Mucosa of gallbladder (tissue), 1 donor: Measurements from ENCODE around the gene MROH2A. TPM values are rescaled to one million over a fixed set of nuclear protein-coding genes. Genes with fewer than 3 reads are reported as not detected.
"Not testable (repeated sequence)": the region's sequence is repeated elsewhere in the genome, so short reads cannot be mapped to it uniquely, and the experiment has no call there.

Experiments
- DNase-seq: peaks from one replicate; pipeline ENCODE4 v3.0.0-alpha.2; 2020; ENCODE audit warnings: low spot score
- total RNA-seq: library from RNA; stranded (reverse); gene quantifications from one replicate; pipeline ENCODE4 v1.2.1, GENCODE V29; 2021
- donor health status: DM: no; HTN: no; CAD: no.

MROH2A gene, protein sequence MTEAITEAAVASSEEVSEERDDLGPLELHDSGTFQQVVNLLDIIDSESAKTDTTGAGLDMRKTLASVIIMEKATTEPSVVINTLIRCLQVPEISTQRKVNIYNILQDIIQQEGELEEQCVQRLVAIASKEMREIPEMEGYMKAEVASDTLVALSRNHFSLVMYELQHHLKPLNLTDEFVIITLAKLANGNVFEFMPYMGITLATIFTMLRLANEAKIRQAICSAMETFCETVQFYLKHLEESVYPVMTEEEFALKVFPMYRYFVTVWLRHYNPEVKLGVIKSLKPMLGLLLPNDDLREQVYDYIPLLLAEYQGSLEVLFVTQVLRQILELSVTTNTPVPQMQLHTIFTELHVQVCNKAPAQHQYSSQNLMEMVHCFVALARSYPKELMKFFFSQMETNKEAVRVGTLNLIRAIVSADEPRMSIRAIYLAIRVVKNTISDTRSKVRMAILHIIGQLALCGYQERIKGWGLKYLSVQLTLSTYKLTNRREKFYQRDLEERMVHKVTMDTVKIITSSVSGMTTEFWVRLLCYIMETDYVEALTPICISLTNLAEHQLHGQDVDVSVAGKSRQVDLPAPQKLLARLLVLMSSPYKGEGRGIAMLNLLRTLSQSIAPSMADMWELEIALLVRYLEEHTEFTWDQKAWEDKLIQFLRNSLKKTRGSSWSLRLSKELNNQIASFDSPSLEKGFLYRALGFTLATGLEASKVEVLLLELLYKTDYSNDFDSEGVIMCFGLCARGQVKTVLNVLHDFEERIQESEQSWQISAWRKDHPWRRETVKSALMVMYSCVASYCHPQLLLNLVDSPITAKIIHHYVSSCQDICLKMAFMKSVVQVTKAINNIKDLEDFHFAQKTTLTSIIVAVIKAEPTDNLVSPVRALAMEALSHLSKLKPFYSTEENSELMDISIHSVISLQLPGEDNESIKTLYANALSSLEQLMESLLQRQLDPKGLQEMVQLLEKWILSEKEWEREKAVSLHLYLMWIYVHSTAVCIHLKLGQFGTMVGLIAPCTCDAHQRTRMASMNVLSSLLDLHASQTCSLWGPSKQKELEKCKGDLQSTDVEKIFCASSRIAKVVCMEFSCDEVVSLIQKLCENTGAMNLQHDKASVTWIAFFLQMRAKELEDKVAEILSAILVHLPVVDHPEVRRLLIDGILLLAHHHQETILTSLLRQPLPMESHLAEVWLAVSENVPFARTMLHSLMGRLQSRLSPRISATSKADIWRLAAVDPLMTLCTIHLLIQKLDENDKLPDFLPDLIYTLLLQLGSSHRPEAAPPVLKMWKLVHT (N-terminal part only)
- 1.2 TPM for total RNA-seq

DNA sequence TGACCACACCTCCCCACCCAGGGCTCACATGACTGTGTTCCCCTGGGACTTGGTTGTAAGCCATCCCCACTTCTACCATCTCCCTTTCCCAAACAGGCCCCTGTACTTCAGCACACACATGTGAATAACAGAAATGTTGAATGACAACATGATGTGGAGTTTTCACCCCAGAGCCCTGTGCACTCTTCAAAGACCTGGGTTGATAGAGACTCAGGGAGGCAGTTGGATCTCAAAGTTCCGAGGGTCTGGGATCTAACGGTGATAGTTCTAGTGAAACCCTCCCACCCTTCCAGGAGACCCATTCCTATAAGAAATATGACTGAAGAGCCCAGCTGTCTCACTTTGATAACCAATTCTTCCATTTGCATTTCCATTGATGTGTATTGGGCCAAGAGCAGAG lies at the start of gene MROH2A:
TSS of gene MROH2A (plus strand) at position 301 of the 400 bp plus-strand sequence. CDS start 1,029 bp downstream, outside the sequence.
- DNase-seq: no peak

DNA sequence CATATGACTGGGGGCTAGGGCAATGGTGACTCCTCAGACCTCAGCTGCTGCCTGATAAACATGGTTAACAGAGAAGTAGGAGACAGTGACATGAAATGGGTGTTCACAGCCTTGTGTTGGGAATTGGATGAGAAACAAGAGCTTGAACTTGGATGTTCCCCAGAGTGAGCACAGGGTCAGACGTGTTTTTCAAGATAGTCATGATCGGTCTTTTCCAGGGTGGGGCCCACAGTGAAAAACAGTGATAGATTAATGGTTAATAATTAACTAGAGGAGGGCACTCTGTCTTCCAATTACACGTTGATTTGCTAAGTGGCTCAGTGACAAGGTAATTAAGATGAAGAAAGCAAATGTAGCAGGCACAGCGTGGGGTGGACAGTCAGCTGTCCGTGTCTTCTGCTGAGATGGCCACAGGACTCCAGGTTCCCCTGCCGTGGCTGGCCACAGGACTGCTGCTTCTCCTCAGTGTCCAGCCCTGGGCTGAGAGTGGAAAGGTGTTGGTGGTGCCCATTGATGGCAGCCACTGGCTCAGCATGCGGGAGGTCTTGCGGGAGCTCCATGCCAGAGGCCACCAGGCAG lies 49.3 kb upstream of the MROH2A start, which contains the start of gene UGT1A3:
TSS of gene UGT1A3 (plus strand) at position 320 of the 579 bp plus-strand sequence. CDS start at position 405, 85 bp downstream.
- no peak for DNase-seq

DNA sequence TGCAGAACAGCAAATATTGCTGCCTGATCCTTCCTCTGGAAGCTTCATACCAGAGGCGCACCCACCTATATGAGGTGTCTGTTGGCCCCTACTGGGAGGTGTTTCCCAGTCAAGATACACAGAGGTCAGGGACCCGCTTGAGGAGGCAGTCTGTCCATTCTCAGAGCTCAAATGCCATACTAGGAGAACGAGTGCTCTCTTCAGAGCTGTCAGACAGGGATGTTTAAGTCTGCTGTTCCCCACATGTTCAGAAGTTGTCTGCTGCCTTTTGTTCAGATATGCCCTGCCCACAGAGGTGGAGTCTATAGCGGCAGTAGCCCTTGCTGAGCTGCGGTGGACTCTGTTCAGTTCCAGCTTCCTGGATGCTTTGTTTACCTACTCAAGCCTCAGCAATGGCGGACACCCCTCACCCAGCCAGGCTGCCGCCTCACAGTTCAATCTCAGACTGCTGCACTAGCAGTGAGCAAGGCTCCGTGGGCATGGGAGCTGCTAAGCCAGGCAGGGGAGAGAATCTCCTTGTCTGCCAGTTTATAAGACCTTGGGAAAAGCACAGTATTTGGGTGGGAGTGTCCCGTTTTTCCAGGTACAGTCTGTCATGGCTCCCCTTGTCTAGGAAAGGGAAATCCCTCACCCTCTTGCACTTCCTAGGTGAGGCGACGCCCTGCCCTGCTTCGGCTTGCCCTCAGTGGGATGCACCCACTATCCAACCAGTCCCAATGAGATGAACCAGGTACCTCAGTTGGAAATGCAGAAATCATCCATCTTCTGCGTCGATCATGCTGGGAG lies 41.1 kb upstream of the MROH2A start:
- DNase-seq: peak; percentile 44

DNA sequence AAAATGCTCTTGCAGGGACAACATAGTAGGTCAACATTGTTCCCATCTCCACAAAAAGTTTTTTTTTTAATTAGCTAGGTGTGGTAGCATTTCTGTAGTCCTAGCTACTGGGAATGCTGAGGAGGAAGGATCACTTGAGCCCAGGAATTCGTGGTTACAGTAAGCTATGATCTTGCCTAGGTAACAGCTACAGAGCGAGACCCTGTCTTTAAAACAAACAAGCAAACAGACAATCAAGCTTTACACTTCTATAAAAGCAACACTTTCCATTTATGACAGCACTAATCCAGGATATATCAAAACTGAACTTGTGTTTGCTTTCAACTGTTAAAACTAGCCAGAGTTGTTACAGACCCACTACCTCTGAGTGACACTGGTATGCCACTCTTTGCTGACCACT lies 37.3 kb upstream of the MROH2A start:
- no peak for DNase-seq

DNA sequence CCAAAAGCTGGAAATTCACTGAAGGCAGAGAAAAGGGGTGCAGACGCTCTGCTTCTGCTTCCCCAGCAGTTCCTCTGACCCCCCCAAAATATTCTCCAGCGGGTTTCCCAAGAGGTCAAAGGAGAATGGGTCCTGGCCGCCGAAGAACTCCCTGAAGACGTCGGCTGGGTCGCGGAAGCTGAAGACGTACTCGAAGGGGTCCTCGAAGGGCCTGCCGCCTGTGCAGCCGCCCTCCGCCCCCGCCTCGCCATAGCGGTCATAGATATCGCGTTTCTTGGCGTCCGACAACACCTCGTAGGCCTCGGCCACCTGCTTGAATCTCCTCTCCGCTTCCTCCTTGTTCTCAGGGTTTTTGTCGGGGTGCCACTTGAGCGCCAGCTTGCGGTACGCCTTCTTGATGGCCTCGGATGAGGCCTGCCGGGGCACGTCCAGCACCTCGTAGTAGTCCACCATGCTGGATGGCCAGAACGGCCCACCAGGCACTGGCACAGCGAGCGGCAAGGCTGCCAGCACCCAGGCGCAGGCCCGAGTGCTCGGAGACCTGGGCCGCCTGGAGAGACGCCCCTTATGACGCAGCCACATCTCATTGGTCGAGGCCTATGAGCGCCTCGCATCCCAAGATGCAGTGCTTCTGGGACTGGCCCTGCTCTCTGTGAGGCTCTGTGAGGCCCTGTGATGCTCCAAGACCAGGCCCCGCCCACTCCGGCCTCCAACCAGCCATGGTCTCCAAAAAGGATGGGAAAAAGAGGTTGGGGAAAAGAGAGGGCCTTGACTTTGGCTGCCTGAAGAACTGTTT lies 34.5 kb upstream of the MROH2A start:
- DNase-seq: no peak

DNA sequence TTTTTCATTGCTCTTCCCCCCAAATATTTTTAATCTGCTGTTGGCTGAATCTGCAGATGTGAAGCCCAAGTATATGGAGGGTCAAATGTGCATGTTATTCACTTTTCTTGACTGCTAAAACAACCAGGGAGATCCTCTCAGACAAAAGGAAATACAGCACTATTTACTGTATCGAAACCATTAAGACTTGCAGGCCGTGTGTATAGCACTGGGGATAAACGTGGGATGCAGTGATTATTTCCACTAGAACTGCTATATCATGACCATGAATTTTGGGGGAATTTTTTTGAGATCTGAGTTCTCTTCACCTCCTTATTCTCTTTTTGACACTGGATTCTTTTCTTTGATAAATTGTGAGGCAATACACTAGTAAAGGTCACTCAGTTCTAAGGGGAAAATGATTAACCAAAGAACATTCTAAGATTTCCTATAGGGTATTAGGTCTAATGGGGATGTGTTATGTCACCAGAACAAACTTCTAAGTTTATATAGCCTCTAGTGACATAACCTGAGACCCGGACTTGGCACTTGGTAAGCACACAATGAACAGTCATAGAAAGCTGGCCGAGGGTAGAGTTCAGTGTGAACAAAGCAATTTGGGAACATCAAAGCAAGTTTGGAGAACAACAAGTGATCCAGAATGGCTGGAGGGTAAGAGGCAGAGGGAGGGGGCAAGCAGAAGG lies 32.9 kb upstream of the MROH2A start:
- DNase-seq: no peak

DNA sequence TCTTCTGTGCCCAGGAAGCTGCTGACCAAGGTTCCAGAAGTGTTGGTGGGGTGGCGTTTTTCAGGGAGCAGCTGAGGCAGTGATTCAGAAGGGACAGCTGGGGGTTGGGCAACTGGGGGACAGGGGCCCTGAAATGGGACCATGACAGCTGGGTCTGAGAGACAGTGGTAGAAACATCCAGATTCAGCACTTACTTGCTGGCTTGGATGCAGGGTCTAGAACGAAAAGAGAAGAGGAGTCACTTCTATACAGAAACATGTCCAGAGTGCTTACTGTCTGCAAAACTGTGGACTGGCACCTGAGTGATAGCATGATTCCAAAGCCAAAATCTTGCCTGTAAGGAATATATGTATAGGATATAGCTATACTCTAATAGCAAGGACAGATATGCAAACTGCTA lies 32.3 kb upstream of the MROH2A start:
- DNase-seq: not testable (repeated sequence)

DNA sequence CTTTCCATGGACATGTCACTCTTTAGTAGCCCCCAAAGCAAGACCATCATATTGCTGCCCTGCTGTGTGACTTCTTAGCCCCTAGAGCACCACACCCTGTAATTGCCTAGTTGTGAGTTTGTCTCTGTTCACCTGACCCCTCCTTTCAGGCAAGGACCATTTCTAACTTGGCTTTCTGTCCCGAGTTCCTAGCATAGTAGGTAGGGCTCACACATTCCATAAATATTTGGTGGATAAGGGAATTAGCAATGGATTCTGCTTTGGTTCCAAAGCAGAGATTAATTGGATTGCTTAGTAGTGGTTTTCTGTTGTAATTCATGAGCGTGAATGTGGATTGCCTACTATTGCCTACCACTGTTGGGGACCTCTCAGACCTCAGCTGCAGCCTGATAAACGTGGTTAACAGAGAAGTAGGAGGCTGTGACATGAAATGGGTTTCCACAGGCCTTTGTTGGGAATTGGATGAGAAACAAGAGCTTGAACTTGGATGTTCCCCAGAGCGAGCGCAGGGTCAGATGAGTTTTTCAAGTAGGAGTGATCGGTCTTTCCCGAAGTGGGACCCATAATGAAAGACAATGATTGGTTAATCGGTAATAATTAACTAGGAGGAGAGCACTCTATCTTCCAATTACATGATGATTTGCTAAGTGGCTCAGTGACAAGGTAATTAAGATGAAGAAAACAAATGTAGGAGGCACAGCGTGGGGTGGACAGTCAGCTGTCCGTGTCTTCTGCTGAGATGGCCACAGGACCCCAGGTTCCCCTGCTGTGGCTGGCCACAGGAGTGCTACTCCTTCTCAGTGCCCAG lies 31.5 kb upstream of the MROH2A start:
- DNase-seq: no peak

DNA sequence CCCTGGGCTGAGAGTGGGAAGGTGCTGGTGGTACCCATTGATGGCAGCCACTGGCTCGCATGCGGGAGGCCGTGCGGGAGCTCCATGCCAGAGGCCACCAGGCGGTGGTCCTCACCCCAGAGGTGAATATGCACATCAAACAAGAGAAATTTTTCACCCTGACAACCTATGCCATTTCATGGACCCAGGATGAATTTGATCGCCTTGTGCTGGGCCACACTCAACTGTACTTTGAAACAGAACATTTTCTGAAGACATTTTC lies 30.9 kb upstream of the MROH2A start:
- no peak for DNase-seq

DNA sequence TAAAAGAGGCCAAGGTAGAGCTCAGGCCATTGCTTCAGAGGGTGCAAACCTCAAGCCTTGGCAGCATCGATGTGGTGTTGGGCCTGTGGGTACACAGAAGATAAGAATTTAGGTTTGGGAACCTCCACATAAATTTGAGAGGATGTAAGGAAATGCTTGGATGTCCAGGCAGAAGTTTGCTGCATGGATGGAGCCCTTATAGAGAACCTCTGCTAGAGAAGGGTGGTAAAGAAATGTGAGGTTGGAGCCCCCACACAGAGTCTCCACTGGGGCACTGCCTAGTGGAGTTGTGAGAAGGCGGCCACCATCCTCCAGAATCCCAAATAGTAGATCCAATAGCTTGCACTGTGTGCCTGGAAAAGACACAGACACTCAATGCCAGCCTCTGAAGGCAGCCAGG lies 27.4 kb upstream of the MROH2A start:
- not testable (repeated sequence) for DNase-seq

DNA sequence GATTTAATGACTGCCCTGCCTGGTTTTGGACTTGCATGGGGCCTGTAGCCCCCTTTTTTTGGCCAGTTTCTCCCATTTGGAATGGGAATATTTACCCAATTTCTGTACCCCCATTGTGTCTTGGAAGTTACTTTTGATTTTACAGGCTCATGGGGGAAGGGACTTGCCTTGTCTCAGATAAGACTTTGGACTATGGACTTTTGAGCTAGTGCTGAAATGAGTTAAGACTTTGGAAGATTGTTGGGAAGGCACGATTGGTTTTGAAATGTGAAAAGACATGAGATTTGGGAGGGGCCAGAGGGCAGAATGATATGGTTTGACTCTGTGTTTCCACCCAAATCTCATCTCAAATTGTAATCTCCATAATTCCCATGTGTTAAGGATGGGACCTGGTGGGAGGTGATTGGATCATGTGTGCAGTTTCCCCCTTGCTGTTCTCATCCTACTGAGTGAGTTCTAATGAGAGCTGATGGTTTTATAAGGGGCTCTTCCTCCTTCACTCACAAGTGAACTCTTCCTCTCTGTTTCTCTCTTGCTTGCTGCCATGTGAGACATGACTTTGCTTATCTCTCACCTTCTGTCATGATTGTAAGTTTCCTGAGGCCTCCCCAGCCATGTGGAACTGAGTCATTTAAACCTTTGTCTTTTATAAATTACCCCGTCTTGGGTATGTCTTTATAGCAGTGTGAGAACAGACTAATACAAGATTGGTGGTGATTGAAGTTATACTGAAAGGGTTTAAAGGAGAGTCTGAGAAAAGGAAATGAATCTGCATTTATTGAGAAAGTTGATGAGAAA lies 26.7 kb upstream of the MROH2A start:
- DNase-seq: not testable (repeated sequence)

DNA sequence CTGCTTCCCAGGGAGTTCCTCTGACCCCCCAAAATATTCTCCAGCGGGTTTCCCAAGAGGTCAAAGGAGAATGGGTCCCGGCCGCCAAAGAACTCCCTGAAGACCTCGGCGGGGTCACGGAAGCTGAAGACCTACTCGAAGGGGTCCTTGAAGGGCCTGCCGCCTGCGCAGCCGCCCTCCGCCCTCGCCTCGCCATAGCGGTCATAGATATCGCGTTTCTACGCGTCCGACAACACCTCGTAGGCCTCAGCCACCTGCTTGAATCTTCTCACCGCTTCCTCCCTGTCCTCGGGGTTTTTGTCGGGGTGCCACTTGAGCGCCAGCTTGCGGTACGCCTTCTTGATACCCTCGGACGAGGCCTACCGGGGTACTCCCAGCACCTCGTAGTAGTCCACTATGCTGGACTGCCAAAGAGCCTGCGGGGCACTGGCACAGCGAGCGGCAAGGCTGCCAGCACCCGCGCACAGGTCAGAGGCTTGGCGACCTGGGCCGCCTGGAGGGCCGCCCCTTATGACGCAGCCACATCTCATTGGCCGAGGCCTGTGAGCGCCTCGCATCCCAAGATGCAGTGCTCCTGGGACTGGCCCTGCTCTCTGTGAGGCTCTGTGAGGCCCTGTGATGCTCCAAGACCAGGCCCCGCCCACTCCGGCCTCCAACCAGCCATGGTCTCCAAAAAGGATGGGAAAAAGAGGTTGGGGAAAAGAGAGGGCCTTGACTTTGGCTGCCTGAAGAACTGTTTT lies 23.1 kb upstream of the MROH2A start:
- no peak for DNase-seq

DNA sequence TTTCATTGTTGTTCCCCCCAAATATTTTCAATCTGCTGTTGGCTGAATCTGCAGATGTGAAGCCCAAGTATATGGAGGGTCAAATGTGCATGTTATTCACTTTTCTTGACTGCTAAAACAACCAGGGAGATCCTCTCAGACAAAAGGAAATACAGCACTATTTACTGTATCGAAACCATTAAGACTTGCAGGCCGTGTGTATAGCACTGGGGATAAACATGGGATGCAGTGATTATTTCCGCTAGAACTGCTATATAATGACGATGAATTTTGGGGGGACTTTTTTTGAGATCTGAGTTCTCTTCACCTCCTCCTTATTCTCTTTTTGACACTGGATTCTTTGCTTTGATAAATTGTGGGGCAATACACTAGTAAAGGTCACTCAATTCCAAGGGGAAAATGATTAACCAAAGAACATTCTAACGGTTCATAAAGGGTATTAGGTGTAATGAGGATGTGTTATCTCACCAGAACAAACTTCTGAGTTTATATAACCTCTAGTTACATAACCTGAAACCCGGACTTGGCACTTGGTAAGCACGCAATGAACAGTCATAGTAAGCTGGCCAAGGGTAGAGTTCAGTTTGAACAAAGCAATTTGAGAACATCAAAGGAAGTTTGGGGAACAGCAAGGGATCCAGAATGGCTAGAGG lies 21.6 kb upstream of the MROH2A start:
- peak; percentile 56 for DNase-seq

DNA sequence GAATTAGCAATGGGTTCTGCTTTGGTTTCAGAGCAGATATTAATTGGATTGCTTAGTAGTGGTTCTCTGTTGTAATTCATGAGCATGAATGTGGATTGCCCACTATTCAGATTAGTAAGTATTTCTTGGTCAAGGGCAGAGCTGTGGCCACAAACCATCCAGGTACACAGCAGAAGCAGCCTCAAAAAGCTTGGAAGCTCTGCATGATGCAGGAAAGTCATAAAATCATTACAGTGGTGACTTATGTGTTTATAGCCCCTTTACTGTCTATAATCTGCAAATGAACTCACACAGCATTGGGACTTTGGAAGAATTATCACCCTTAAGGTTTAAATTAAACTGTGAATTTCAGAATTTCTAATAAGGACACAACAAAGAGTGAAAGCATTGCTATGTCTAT lies 20.0 kb upstream of the MROH2A start:
- no peak for DNase-seq

DNA sequence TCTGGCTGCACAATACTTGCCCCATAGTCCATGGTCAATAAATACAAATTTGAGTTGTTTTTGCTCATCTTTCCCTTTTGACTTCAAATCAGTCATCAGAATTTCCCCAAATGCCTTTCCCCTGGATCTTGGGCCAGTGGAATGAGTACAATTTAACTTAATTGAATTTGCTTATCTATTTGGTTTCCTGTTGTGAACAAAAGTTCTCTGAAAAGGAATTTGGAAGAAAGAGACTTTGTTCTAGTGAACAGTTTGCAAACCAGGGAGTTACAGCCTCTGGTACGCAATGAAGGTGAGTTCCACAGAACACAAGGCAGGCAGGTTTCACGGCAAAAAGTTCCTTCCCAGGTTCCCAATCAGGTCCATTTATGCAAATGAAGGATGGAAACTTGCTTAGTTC lies 19.3 kb upstream of the MROH2A start:
- DNase-seq: no peak

DNA sequence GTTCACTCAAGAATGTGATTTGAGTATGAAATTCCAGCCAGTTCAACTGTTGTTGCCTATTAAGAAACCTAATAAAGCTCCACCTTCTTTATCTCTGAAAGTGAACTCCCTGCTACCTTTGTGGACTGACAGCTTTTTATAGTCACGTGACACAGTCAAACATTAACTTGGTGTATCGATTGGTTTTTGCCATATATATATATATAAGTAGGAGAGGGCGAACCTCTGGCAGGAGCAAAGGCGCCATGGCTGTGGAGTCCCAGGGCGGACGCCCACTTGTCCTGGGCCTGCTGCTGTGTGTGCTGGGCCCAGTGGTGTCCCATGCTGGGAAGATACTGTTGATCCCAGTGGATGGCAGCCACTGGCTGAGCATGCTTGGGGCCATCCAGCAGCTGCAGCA lies 18.1 kb upstream of the MROH2A start, which contains the start of gene UGT1A1:
TSS of gene UGT1A1 (plus strand) at position 228 of the 400 bp plus-strand sequence. CDS start at position 246, 18 bp downstream.
- peak; percentile 28 for DNase-seq
